K562 (cell line): ENCODE results near the gene C1QA. TPM values are rescaled to one million over a fixed set of nuclear protein-coding genes. Genes with fewer than 3 reads are reported as not detected.

Experiments used
- CBX2 ChIP-seq: fragments of 200-600 bp; sonication (generic); IDR thresholded peaks from one replicate; pipeline ENCODE4 v1.6.1; 2012; ENCODE audit warnings: mild to moderate bottlenecking, low read length, inconsistent platforms; ENCODE audit not compliant: insufficient read depth, poor library complexity, severe bottlenecking
- CTCF ChIP-seq, 3 experiments: IDR thresholded peaks in 2 of 3; conservative IDR thresholded peaks in 1 of 3; 2 replicates each; pipeline ENCODE4 v1.5.1; 2011 to 2012; ENCODE audit warnings: low read length in 3 of 3, mild to moderate bottlenecking in 3 of 3, control low read depth in 2 of 3, improper control_type of control experiment in 1 of 3, inconsistent platforms in 1 of 3, low read depth in 1 of 3, mixed read lengths in 1 of 3, moderate library complexity in 1 of 3; ENCODE audit not compliant: insufficient read depth in 2 of 3
- REST ChIP-seq, 2 experiments: fragments of 450-650 bp; formaldehyde crosslinking in 1 of 2; IDR thresholded peaks; 2 replicates each; pipeline versions ENCODE4 v1.4.0 to v1.6.1; 2014 to 2020; ENCODE audit warnings: mild to moderate bottlenecking in 2 of 2, borderline replicate concordance in 1 of 2, low read depth in 1 of 2
- RFX1 ChIP-seq: fragments of 450-650 bp; IDR thresholded peaks from 2 replicates; pipeline ENCODE4 v1.6.1; 2016; ENCODE audit warnings: mild to moderate bottlenecking, moderate library complexity
- TAL1 ChIP-seq: fragments of 450-650 bp; IDR thresholded peaks from 2 replicates; pipeline ENCODE4 v1.6.1; 2016; ENCODE audit warnings: mild to moderate bottlenecking
- THRA ChIP-seq: fragments of 450-650 bp; IDR thresholded peaks from 2 replicates; pipeline ENCODE4 v1.6.1; 2017; ENCODE audit warnings: mild to moderate bottlenecking, moderate library complexity
- ZBTB43 ChIP-seq: sonication (generic); formaldehyde crosslinking; IDR thresholded peaks from 2 replicates; pipeline ENCODE4 v1.8.0; 2023; ENCODE audit warnings: mild to moderate bottlenecking, missing genetic modification reagents
- ZNF165 ChIP-seq: fragments of 250-450 bp; sonication (Bioruptor Pico); IDR thresholded peaks from 2 replicates; pipeline ENCODE4 v1.4.0; 2020; ENCODE audit warnings: borderline replicate concordance
- polyA plus RNA-seq, 8 experiments: library from polyadenylated mRNA; depleted of rRNA in 4 of 8; stranded (reverse) in 5 of 8; unstranded in 3 of 8; fragments of >200 nt; fragmentation: Nextera tagmentation in 2 of 8; fragmentation: Illumina TruSeq in 1 of 8; extraction: Ambion mirVana in 2 of 8; extraction: Trizol in 1 of 8; gene quantifications; 2 replicates each; pipeline versions ENCODE4 v1.2.1 to v1.2.3, GENCODE V29; 2011 to 2014; ENCODE audit warnings: inconsistent platforms in 1 of 8, missing spikeins in 1 of 8
- total RNA-seq, 7 experiments: library from RNA; depleted of rRNA in 6 of 7; stranded (reverse); fragments of >200 nt in 6 of 7; fragmentation: Illumina TruSeq in 2 of 7; extraction: Trizol in 2 of 7; gene quantifications; 2 replicates each; pipeline versions ENCODE4 v1.2.1 to v1.2.3, GENCODE V29; 2011 to 2021; ENCODE audit warnings: low replicate concordance in 1 of 7

The C1QA gene
- total and polyA plus RNA-seq, 9 of the 15 experiments (the other 6 are each of a cell fraction or from before 2014, with no cell fraction given) = 0.71 TPM; not detected in 8

GRCh38 chr1:22673486-22674409 lies 37.3 kb downstream of the C1QA start (continued):
- TF ChIP-seq REST (IDR thresholded peaks at IDR 0.05; ENCODE audit: borderline replicate concordance) (peak; percentile 72; the same call in 1 of the 2 replicates), REST (CRISPR knock-in tag; IDR thresholded peaks at IDR 0.05; ENCODE audit: low read depth) (no peak), CBX2 (no peak), RFX1 (peak; percentile 90), THRA (no peak), TAL1 (no peak), ZBTB43 (CRISPR knock-in tag) (no peak), ZNF165 (no peak), CTCF (IDR thresholded peaks at IDR 0.05 in 2 of 3, conservative IDR thresholded peaks at IDR 0.05 in 1 of 3; ENCODE audit: insufficient read depth in 2 of 3, low read depth in 1 of 3, low read length in 3 of 3) (peak; percentile 68 to 81 (median 72))
